ENCODE data around the gene ISCA2.

Gene ISCA2

DNA sequence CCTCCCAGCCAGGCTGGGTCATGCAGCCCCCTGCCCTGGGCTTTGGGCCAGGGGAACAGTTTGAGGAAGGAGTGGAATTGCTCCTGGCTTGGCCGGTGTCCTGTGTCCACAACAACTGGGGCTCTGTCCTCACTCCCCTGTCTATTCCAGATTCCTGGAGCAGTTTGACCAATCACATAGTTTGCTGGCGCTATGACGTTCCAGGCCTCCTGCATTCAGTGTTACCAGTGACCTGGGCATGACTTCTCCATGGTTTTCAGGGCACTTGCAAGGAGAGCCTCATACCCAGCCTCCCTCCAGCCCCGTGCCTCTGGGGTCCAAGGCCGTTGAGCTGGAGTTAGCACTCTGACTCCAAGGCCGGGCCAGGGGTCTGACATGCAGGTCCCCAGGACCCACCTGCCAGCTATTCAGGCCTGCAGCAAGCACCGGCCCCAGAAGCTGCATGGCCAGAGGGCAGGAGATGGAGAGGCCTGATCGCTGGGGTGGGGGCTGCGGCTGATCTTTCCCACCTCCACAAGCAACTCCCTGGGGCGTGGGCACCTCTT, 34.2 kb downstream of the ISCA2 start:
- no peak overlapping the region for H2BK5ac ChIP-seq (ENCODE audit: low read length)
- no peak for DNase-seq
- H2BK15ac ChIP-seq (replicated peaks; ENCODE audit: low read depth) = no peak overlapping the region
- H3K27ac ChIP-seq (ENCODE audit: low read depth, low read length) = no peak overlapping the region
- no peak overlapping the region for H3K4me2 ChIP-seq (ENCODE audit: low read length)
- WGBS (ENCODE audit: extremely low coverage, insufficient coverage, low lambda C conversion rate) = no CpG with 5 or more reads among the region's 10 CpGs
- no peak overlapping the region for H3K23ac ChIP-seq (ENCODE audit: low read length)
- no peaks in the 10 kb centered on the region for H3K79me1 ChIP-seq (ENCODE audit: low read length)
- no peaks in the 10 kb centered on the region for H3K4me1 ChIP-seq (ENCODE audit: control insufficient read depth, low read depth, low read length)
- no peaks in the 10 kb centered on the region for H3K27me3 ChIP-seq (ENCODE audit: insufficient read depth, low read length, poor library complexity)
- H2BK120ac ChIP-seq (ENCODE audit: low read depth, low read length) = no peak overlapping the region
- H3K36me3 ChIP-seq (ENCODE audit: control insufficient read depth, insufficient read depth, low read length) = no peaks in the 10 kb centered on the region
- no peak overlapping the region for H3K9ac ChIP-seq (ENCODE audit: low read length)
- H3K4ac ChIP-seq (ENCODE audit: low read depth, low read length) = no peak overlapping the region
- H3K56ac ChIP-seq (ENCODE audit: low read length) = no peak overlapping the region
- H3K79me2 ChIP-seq (ENCODE audit: control insufficient read depth, insufficient read depth, low read length) = no peaks in the 10 kb centered on the region
- H3K4me3 ChIP-seq (ENCODE audit: low read length) = no peak overlapping the region
- no peak overlapping the region for H4K5ac ChIP-seq (ENCODE audit: low read length)
- no peak overlapping the region for H2AK5ac ChIP-seq (ENCODE audit: low read length)
- H3K18ac ChIP-seq (ENCODE audit: low read length) = no peak overlapping the region
- no peak overlapping the region for H4K8ac ChIP-seq (ENCODE audit: low read depth, low read length)

DNA sequence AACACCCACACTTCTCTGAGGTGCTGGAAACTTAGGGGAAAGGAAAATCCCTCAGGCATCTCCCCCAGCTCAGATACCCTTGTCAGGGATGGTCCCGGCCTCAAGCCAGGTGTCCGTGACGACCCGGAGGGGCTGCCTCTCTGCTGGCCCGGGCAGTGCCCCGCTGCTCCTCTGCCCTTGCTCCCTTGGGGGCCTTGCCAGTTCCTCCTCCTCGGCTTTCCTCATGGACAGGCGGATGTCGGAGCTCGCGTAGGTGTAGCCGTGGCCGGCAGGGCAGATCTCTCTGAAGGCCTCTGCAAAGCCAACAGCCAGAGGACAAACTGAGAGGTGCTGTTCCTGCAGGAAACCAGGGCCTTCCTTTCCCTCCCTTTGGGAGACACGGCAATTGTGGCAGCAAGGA, 34.8 kb downstream of the ISCA2 start:
- no peak overlapping the region for H3K4me3 ChIP-seq (ENCODE audit: low read length)
- no peak overlapping the region for H3K56ac ChIP-seq (ENCODE audit: low read length)
- no peak overlapping the region for H3K23ac ChIP-seq (ENCODE audit: low read length)
- no peaks in the 10 kb centered on the region for H3K4me1 ChIP-seq (ENCODE audit: control insufficient read depth, low read depth, low read length)
- no peak overlapping the region for H4K5ac ChIP-seq (ENCODE audit: low read length)
- no peaks in the 10 kb centered on the region for H3K79me1 ChIP-seq (ENCODE audit: low read length)
- no peak overlapping the region for H2BK5ac ChIP-seq (ENCODE audit: low read length)
- no peak overlapping the region for H3K4me2 ChIP-seq (ENCODE audit: low read length)
- no peak overlapping the region for H2AK5ac ChIP-seq (ENCODE audit: low read length)
- H3K18ac ChIP-seq (ENCODE audit: low read length) = no peak overlapping the region
- no CpG with 5 or more reads among the region's 14 CpGs for WGBS (ENCODE audit: extremely low coverage, insufficient coverage, low lambda C conversion rate)
- H3K27me3 ChIP-seq (ENCODE audit: insufficient read depth, low read length, poor library complexity) = no peaks in the 10 kb centered on the region
- no peak overlapping the region for H3K9ac ChIP-seq (ENCODE audit: low read length)
- no peak overlapping the region for H2BK120ac ChIP-seq (ENCODE audit: low read depth, low read length)
- H2BK15ac ChIP-seq (replicated peaks; ENCODE audit: low read depth) = no peak overlapping the region
- H3K4ac ChIP-seq (ENCODE audit: low read depth, low read length) = no peak overlapping the region
- no peak overlapping the region for H3K27ac ChIP-seq (ENCODE audit: low read depth, low read length)
- no peak for DNase-seq
- H3K36me3 ChIP-seq (ENCODE audit: control insufficient read depth, insufficient read depth, low read length) = no peaks in the 10 kb centered on the region
- H4K8ac ChIP-seq (ENCODE audit: low read depth, low read length) = no peak overlapping the region
- no peaks in the 10 kb centered on the region for H3K79me2 ChIP-seq (ENCODE audit: control insufficient read depth, insufficient read depth, low read length)

DNA sequence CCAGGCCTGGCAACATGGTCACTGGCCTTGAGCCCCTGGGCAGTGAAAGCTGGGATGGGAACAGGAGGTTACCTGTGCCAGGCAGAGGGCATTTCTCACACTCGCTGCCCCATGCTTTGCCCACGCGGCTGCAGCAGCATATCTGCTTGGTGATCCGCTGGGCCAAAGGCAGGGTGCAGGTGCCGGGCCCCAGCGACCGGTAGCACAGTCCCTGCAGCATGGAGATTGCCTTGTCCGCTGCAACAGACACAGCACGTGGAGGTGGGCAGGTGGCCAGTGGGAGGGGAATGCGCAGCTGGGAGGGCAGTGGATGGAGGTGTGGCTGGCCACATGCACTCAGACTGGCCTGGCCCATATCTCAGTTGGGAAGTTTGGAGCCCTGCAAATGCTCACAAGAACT, 35.3 kb downstream of the ISCA2 start:
- Histone ChIP-seq H3K4ac (ENCODE audit: low read depth, low read length) (no peak overlapping the region), H4K8ac (ENCODE audit: low read depth, low read length) (no peak overlapping the region), H3K36me3 (ENCODE audit: control insufficient read depth, insufficient read depth, low read length) (no peaks in the 10 kb centered on the region), H3K27ac (ENCODE audit: low read depth, low read length) (no peak overlapping the region), H3K18ac (ENCODE audit: low read length) (no peak overlapping the region), H3K4me2 (ENCODE audit: low read length) (no peak overlapping the region), H2BK5ac (ENCODE audit: low read length) (no peak overlapping the region), H3K79me1 (ENCODE audit: low read length) (no peaks in the 10 kb centered on the region), H3K9ac (ENCODE audit: low read length) (no peak overlapping the region), H2AK5ac (ENCODE audit: low read length) (no peak overlapping the region), H3K56ac (ENCODE audit: low read length) (no peak overlapping the region), H3K4me3 (ENCODE audit: low read length) (no peak overlapping the region), H2BK120ac (ENCODE audit: low read depth, low read length) (no peak overlapping the region), H3K79me2 (ENCODE audit: control insufficient read depth, insufficient read depth, low read length) (no peaks in the 10 kb centered on the region), H3K27me3 (ENCODE audit: insufficient read depth, low read length, poor library complexity) (no peaks in the 10 kb centered on the region), H3K23ac (ENCODE audit: low read length) (no peak overlapping the region), H3K4me1 (ENCODE audit: control insufficient read depth, low read depth, low read length) (no peaks in the 10 kb centered on the region), H2BK15ac (replicated peaks; ENCODE audit: low read depth) (no peak overlapping the region), H4K5ac (ENCODE audit: low read length) (no peak overlapping the region)
- no CpG with 5 or more reads among the region's 10 CpGs for WGBS (ENCODE audit: extremely low coverage, insufficient coverage, low lambda C conversion rate)
- no peak for DNase-seq

DNA sequence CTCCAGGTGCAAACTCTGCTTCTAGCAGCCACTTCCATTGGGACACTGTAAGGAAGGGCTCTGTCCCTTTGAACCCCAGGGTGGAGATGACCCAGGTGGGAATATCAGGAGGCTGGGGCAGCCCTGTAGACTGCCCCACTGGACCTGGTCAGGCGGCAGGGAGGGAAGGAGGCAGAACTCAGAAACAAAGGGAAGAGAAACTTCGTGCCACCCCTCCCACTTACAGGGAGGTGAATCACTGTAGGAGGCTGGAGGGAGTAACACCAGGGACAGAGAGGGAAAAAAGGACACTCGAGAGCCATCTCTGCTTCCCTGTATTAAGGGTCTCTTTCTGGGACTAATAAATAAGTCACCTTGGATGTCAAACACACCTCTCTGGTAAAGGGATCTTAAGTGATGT, 37.4 kb downstream of the ISCA2 start:
- WGBS (ENCODE audit: extremely low coverage, insufficient coverage, low lambda C conversion rate) = no CpG with 5 or more reads among the region's 3 CpGs
- no peak overlapping the region for H2AK5ac ChIP-seq (ENCODE audit: low read length)

DNA sequence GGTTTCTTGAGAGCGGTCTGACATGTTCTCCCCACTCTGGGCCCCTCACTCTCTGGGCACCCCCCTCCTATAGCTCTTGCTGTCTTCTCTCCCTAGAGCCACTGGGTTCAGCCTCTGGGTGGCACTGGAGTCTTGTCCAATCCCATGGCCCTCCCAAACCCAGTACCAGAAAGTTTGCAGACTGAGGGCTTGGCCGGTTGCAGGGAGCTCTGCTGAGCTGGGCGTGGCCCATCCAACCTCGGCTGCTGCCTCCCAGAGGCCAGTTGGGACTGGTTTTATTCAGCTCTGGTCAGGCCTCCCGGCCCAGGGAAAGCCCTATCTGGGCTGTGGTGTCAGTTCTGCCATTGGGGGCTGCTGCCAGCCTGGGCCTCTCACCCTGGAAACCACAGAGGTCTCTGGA, 37.9 kb downstream of the ISCA2 start:
- no peaks in the 10 kb centered on the region for H3K79me2 ChIP-seq (ENCODE audit: control insufficient read depth, insufficient read depth, low read length)
- no peak overlapping the region for H3K56ac ChIP-seq (ENCODE audit: low read length)
- H3K23ac ChIP-seq (ENCODE audit: low read length) = no peak overlapping the region
- DNase-seq = peak; percentile 77
- no peak overlapping the region for H4K5ac ChIP-seq (ENCODE audit: low read length)
- no peak overlapping the region for H3K18ac ChIP-seq (ENCODE audit: low read length)
- no peak overlapping the region for H3K27ac ChIP-seq (ENCODE audit: low read depth, low read length)
- no peak overlapping the region for H2BK5ac ChIP-seq (ENCODE audit: low read length)
- no peak overlapping the region for H3K4ac ChIP-seq (ENCODE audit: low read depth, low read length)
- H2AK5ac ChIP-seq (ENCODE audit: low read length) = no peak overlapping the region
- no peak overlapping the region for H3K4me2 ChIP-seq (ENCODE audit: low read length)
- no peak overlapping the region for H2BK120ac ChIP-seq (ENCODE audit: low read depth, low read length)
- no peak overlapping the region for H3K9ac ChIP-seq (ENCODE audit: low read length)
- no peaks in the 10 kb centered on the region for H3K27me3 ChIP-seq (ENCODE audit: insufficient read depth, low read length, poor library complexity)
- WGBS (ENCODE audit: extremely low coverage, insufficient coverage, low lambda C conversion rate) = no CpG with 5 or more reads among the region's 5 CpGs
- no peak overlapping the region for H4K8ac ChIP-seq (ENCODE audit: low read depth, low read length)
- H3K4me3 ChIP-seq (ENCODE audit: low read length) = no peak overlapping the region
- no peak overlapping the region for H2BK15ac ChIP-seq (replicated peaks; ENCODE audit: low read depth)
- no peaks in the 10 kb centered on the region for H3K36me3 ChIP-seq (ENCODE audit: control insufficient read depth, insufficient read depth, low read length)
- no peaks in the 10 kb centered on the region for H3K79me1 ChIP-seq (ENCODE audit: low read length)
- H3K4me1 ChIP-seq (ENCODE audit: control insufficient read depth, low read depth, low read length) = no peaks in the 10 kb centered on the region

More for the DNA sequence above, 37.4 kb downstream of the ISCA2 start:
- Histone ChIP-seq H2BK15ac (replicated peaks; ENCODE audit: low read depth) (no peak overlapping the region), H3K4me2 (ENCODE audit: low read length) (no peak overlapping the region), H3K56ac (ENCODE audit: low read length) (no peak overlapping the region), H3K79me1 (ENCODE audit: low read length) (no peaks in the 10 kb centered on the region), H3K36me3 (ENCODE audit: control insufficient read depth, insufficient read depth, low read length) (no peaks in the 10 kb centered on the region), H3K4me3 (ENCODE audit: low read length) (no peak overlapping the region), H3K18ac (ENCODE audit: low read length) (no peak overlapping the region), H3K23ac (ENCODE audit: low read length) (no peak overlapping the region), H4K5ac (ENCODE audit: low read length) (no peak overlapping the region), H3K27ac (ENCODE audit: low read depth, low read length) (no peak overlapping the region), H3K4ac (ENCODE audit: low read depth, low read length) (no peak overlapping the region), H3K9ac (ENCODE audit: low read length) (no peak overlapping the region), H2BK5ac (ENCODE audit: low read length) (no peak overlapping the region), H3K4me1 (ENCODE audit: control insufficient read depth, low read depth, low read length) (no peaks in the 10 kb centered on the region), H3K27me3 (ENCODE audit: insufficient read depth, low read length, poor library complexity) (no peaks in the 10 kb centered on the region), H4K8ac (ENCODE audit: low read depth, low read length) (no peak overlapping the region), H3K79me2 (ENCODE audit: control insufficient read depth, insufficient read depth, low read length) (no peaks in the 10 kb centered on the region), H2BK120ac (ENCODE audit: low read depth, low read length) (no peak overlapping the region)
- DNase-seq = no peak

DNA sequence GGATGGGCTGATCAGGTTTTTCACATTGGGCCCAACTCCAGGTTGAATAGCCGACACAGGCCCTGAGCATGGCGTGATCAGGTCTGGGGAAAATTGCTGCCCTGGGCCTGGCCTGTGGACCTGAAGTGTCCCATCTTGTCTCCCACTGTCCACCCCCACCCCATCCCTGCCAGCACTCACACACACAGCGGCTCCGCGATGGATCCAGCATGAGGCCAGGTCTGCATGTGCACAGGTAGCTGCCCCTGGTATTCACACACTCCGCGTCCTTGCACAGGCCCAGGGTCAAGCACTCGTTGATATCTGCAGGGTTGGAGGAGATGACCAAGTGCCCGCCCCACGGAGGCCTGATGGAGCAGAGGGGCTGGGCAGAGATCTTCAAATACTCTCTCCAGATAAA, 38.7 kb downstream of the ISCA2 start:
- H3K4me1 ChIP-seq (ENCODE audit: control insufficient read depth, low read depth, low read length) = no peaks in the 10 kb centered on the region
- DNase-seq = no peak
- H3K23ac ChIP-seq (ENCODE audit: low read length) = no peak overlapping the region
- no peak overlapping the region for H3K56ac ChIP-seq (ENCODE audit: low read length)
- H3K18ac ChIP-seq (ENCODE audit: low read length) = no peak overlapping the region
- no peaks in the 10 kb centered on the region for H3K27me3 ChIP-seq (ENCODE audit: insufficient read depth, low read length, poor library complexity)
- no peak overlapping the region for H2BK5ac ChIP-seq (ENCODE audit: low read length)
- no peak overlapping the region for H3K4me3 ChIP-seq (ENCODE audit: low read length)
- no peak overlapping the region for H3K9ac ChIP-seq (ENCODE audit: low read length)
- no peak overlapping the region for H2BK120ac ChIP-seq (ENCODE audit: low read depth, low read length)
- no peak overlapping the region for H4K5ac ChIP-seq (ENCODE audit: low read length)
- no peaks in the 10 kb centered on the region for H3K36me3 ChIP-seq (ENCODE audit: control insufficient read depth, insufficient read depth, low read length)
- H3K79me2 ChIP-seq (ENCODE audit: control insufficient read depth, insufficient read depth, low read length) = no peaks in the 10 kb centered on the region
- no peak overlapping the region for H3K4me2 ChIP-seq (ENCODE audit: low read length)
- no peak overlapping the region for H3K4ac ChIP-seq (ENCODE audit: low read depth, low read length)
- no peak overlapping the region for H2BK15ac ChIP-seq (replicated peaks; ENCODE audit: low read depth)
- no peak overlapping the region for H4K8ac ChIP-seq (ENCODE audit: low read depth, low read length)
- no peak overlapping the region for H3K27ac ChIP-seq (ENCODE audit: low read depth, low read length)
- H3K79me1 ChIP-seq (ENCODE audit: low read length) = no peaks in the 10 kb centered on the region
- H2AK5ac ChIP-seq (ENCODE audit: low read length) = no peak overlapping the region
- no CpG with 5 or more reads among the region's 10 CpGs for WGBS (ENCODE audit: extremely low coverage, insufficient coverage, low lambda C conversion rate)
